Epithelial cell of esophagus (primary cell): ENCODE measurements around the gene BCOR.

ENCODE experiments used
- DNase-seq: peaks from one replicate; pipeline ENCODE4 v3.0.0; 2010; ENCODE audit warnings: low read depth
- H3K4me3 ChIP-seq: 2 replicates; pipeline ENCODE4 v1.5.1; 2011; ENCODE audit warnings: mild to moderate bottlenecking, low read length, control low read depth
- TF ChIP-seq, protein P1 (sequence below): IDR thresholded peaks from 2 replicates; pipeline ENCODE4 v1.5.1; 2011; ENCODE audit warnings: low read depth, mild to moderate bottlenecking, low read length, control low read depth, inconsistent platforms; ENCODE audit not compliant: insufficient read depth; ENCODE audit errors: missing control alignments

Gene BCOR

DNA sequence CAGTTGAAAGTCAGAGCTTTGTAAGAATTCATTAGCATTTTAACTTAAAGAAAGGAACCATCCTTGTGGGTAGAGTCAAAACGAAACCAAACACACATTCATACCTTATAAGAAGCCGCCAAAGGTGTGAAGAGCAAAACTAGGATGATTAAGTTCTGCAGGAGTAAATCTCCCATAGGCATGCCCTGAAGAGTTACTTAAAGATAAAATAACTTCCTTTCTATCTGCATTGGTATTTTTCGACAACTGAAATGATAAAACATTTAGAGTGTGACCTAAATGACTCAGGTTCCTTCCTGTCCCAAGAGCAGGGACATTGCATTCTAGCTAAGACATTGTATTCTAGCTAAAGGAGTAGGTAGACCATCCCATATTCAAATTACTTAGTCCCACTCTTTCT, 75.3 kb downstream of the BCOR start:
- no peak overlapping the region for H3K4me3 ChIP-seq
- no peak for DNase-seq
- TF ChIP-seq, protein P1, sequence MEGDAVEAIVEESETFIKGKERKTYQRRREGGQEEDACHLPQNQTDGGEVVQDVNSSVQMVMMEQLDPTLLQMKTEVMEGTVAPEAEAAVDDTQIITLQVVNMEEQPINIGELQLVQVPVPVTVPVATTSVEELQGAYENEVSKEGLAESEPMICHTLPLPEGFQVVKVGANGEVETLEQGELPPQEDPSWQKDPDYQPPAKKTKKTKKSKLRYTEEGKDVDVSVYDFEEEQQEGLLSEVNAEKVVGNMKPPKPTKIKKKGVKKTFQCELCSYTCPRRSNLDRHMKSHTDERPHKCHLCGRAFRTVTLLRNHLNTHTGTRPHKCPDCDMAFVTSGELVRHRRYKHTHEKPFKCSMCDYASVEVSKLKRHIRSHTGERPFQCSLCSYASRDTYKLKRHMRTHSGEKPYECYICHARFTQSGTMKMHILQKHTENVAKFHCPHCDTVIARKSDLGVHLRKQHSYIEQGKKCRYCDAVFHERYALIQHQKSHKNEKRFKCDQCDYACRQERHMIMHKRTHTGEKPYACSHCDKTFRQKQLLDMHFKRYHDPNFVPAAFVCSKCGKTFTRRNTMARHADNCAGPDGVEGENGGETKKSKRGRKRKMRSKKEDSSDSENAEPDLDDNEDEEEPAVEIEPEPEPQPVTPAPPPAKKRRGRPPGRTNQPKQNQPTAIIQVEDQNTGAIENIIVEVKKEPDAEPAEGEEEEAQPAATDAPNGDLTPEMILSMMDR, result no peak

DNA sequence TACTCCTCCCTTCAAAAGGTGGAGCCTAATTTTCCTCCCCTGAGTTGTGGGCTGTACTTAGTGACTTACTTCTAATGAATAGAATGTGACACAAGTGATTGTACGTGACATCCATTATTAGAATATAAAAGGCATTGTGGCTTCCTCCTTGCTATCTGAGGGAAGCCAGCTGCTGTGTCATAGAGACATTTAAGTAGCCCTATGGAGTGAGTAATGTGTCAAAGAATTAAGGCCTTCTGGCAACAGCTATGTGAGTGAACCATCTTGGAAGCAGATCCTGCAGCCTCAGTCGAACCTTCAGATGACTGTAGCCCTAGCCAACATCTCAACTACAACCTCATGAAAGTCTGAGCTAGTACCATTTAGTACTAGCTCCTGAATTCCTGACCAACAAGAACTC, 76.1 kb downstream of the BCOR start:
- no peak for DNase-seq
- TF ChIP-seq, protein P1, result no peak
- no peak overlapping the region for H3K4me3 ChIP-seq

DNA sequence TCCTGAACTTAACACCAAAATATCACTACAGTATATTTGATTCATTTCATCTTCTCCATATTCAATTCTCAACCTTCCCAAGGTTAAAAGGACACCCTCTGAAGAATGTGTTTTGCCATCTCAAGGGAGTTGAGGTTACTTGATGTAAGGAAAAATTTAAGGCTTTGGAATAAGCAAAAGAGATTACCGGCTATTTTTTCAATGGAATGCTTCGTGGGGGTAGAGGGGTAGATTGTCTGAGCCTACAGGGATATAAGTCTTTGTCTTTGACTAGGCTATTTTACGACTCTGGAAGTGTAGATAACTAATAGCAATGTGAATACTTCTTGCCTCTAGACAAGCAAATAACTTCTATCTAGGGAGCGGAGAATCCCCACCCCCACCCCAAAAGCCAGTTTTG, 78.2 kb downstream of the BCOR start:
- no peak overlapping the region for H3K4me3 ChIP-seq
- DNase-seq, result no peak
- TF ChIP-seq, protein P1, result no peak

DNA sequence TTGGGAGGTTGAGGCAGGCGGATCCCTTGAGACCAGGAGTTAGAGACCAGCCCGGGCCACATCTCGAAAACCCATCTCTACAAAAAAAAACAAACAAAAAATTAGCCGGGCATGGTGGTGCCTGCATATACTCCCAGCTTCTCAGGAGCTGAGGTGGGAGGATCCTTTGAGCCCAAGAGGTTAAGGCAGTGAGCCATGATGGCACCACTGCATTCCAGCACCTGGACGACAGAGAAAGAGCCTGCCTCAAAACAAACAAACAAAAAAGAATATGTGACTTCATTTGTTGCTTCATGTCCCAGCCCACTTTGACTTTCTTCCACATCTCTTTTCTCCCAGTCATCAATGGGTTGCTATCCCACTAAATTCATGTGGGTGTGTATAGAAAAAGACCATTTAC, 79.7 kb downstream of the BCOR start:
- DNase-seq, result no peak
- no peak overlapping the region for H3K4me3 ChIP-seq
- TF ChIP-seq, protein P1, result no peak

DNA sequence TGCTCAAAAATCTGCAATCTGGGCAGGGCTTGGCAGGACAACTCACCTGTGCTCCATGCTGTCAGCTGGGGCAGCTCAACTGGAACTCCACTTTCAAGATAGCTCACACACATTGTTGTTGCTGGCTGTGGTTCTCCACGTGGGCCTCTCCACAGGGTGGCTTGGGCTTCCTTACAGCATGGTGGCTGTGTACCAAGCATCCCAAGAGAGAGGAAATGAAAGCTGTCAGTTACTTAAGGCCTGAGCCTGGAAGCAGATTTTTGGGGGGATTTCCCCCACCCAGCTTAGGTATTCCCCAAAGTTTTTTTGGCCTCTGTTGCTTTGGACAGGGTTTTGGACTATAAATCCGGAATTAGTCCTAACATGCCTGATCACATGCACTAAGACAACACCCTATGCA, 81.0 kb downstream of the BCOR start:
- no peak overlapping the region for H3K4me3 ChIP-seq
- no peak for DNase-seq
- TF ChIP-seq, protein P1, result no peak

DNA sequence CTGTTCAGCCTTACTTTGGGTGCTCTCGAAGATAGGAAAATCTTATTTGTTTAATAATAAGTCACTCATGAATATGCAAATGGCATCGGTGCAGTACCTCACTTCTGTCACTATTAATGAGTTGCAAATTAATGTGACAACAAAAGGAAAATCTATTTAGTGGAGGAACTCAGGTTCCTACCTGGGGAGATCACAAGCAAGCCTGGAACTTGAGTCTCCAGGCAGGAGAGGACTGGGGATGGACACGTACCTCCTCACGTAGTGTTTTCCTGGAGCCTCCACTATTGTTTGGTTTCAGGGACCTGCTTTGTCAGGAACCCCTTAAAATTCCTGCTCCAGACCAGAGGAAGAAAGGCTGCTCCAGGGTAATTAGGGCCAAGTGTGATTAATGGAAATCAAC, 82.1 kb downstream of the BCOR start:
- TF ChIP-seq, protein P1, result no peak
- DNase-seq, result no peak
- H3K4me3 ChIP-seq, result no peak overlapping the region

DNA sequence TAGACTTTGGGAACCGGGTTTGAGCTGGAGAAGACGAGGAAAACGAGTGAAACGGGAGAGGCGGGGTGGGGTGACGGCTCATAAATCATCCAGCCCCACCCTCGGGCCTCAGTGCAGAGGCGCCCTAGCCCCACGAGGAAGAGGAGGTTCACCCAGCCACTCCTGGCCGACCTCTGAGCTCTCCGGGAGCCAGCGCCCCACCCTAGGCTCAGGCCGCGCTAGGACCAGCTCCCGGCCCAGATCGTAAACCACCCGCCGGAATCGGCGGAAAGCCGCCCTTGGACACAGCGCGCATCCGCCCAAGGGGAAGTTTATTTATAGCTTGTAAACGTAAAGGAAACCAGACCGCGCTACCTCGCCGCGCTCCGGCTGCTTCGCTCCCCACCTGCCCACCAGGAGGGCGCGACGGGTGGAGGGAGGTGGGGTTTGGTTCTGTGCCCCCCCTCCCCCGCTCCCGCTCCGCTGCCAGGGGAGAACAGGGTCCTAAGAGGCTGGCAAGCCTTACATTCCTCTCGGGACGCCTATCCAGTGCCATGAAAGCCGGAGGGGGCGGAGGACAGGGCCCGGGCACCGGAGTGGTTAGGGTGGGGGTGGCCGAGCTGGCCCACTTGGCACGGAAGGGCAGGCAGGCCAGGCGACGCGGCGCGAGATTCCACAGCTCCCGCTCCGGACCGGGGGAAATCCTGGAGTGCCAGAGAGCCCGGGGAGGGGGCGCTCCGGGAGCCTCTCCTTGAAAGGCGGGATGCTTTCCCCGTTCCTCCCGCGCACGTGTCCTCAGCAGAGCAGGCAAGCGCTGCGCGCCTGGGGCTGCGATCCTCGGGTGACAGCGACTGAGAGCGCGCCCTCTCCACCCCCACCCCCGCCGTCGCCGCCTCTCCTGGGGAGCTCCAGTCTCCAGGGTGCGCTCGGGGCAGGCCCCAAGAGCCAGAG, 84.2 kb downstream of the BCOR start:
- peak; percentile 62 for DNase-seq
- TF ChIP-seq, protein P1, result no peak
- H3K4me3 ChIP-seq, result peak overlapping the region; percentile 42
